Activated CD4-positive, alpha-beta T cell treated with anti-CD3 and anti-CD28 coated beads for 36 hours (primary cell): ENCODE results near the gene AVPI1. TPM values are rescaled to one million over a fixed set of nuclear protein-coding genes. Genes with fewer than 3 reads are reported as not detected.
"Not testable (repeated sequence)": the region's sequence is repeated elsewhere in the genome, so short reads cannot be mapped to it uniquely, and the experiment has no call there.

Experiments
- ATAC-seq: fragments of 200-7000 bp; cut with Tn5 transposase; one replicate; pipeline ENCODE4 v1.10.0; 2021; ENCODE audit warnings: mild to moderate bottlenecking, moderate library complexity
- CTCF ChIA-PET: fragments of 350-600 bp; sonication (Branson Sonifier 250); formaldehyde crosslinking; loops from one replicate; lab custom pipeline; 2021; ENCODE audit warnings: antibody characterized with exemption; lab: Charles Lee
- POLR2A ChIA-PET: fragments of 350-600 bp; sonication (Branson Sonifier 250); formaldehyde crosslinking; loops from one replicate; lab custom pipeline; 2021; ENCODE audit warnings: antibody characterized with exemption, inconsistent platforms; lab: Charles Lee
- DNase-seq: peaks from one replicate; pipeline ENCODE4 v3.0.0-alpha.2; 2020
- H3K27ac Mint-ChIP-seq: one replicate; pipeline ENCODE4 v1.8.0; 2021; ENCODE audit warnings: mixed read lengths
- H3K27me3 Mint-ChIP-seq: one replicate; pipeline ENCODE4 v1.8.0; 2021; ENCODE audit warnings: mixed read lengths
- H3K36me3 Mint-ChIP-seq: one replicate; pipeline ENCODE4 v1.8.0; 2021; ENCODE audit warnings: low read depth, mixed read lengths
- H3K4me1 Mint-ChIP-seq: one replicate; pipeline ENCODE4 v1.8.0; 2021; ENCODE audit warnings: mixed read lengths
- H3K4me3 Mint-ChIP-seq: one replicate; pipeline ENCODE4 v1.8.0; 2021; ENCODE audit warnings: mild to moderate bottlenecking, moderate library complexity, mixed read lengths
- H3K9me3 Mint-ChIP-seq: one replicate; pipeline ENCODE4 v1.8.0; 2021; ENCODE audit warnings: low read depth, mixed read lengths
- intact Hi-C, 2 experiments: fragments of 100-400 bp; cut with DNase I in 1 of 2; cut with micrococcal nuclease in 1 of 2; formaldehyde crosslinking; loops; one replicate each; pipeline versions ENCODE4 v1.14.2 to v1.15.1; 2022 to 2024; cut with DNase I, micrococcal nuclease
- total RNA-seq, 2 experiments: library from RNA; stranded (reverse); gene quantifications; one replicate each; pipeline ENCODE4 v1.2.3, GENCODE V29; 2021

AVPI1 gene
- total RNA-seq, 2 experiments from 2014 or later = 2.1 to 2.2 TPM

DNA sequence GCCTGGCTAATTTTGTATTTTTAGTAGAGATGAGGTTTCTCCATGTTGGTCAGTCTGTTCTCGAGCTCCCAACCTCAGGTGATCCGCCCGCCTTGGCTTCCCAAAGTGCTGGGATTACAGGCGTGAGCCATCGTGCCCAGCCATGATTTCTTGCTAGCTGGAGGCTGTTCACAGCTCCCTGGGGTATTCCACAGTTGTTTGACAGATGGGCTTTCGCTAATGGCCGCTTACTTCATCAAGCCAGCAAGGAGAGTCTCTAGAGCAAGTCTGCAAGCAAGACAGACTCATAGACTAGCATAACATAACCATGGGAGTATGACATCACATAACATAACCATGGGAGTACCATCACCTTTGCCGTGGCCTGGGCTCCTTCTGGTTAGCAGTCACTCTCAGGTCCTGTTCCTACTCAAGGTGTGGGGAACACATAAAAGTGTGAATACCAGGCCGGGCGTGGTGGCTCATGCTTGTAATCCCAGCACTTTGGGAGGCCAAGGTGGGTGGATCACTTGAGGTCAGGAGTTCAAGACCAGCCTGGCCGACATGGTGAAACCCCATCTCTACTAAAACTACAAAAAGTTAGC is 11.1 kb upstream of the AVPI1 start:
- H3K9me3 Mint-ChIP-seq, H3K27me3 Mint-ChIP-seq, POLR2A ChIA-PET, ATAC-seq, DNase-seq, H3K4me1 Mint-ChIP-seq, H3K4me3 Mint-ChIP-seq, intact Hi-C loops, H3K36me3 Mint-ChIP-seq, H3K27ac Mint-ChIP-seq: not testable (repeated sequence)
- CTCF ChIA-PET = interaction anchor here (1.1 to 2.0 kb wide), 4 partner anchors 11 to 50 kb away, joined by 4 to 8 read pairs (median 6); partner anchors contain the start of gene AVPI1

DNA sequence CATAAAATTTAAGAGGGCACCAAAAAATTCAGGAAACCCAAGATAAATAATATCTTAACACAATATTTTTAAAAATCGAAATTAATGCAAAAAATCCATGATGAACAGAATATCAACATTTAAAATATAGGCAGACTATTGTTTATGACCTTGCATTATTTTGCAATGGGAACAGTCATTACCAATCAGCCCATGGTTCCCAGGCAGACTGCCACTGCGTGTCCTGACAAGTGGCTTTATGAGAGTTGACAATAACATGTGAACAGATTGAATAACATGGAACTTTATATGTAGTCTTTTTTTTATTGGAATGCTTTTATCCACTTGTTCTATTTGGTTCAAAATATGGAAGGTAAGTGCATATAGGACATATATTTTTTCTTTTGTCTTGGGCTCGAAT is 3.1 kb upstream of the AVPI1 start:
- POLR2A ChIA-PET = no interaction called here

DNA sequence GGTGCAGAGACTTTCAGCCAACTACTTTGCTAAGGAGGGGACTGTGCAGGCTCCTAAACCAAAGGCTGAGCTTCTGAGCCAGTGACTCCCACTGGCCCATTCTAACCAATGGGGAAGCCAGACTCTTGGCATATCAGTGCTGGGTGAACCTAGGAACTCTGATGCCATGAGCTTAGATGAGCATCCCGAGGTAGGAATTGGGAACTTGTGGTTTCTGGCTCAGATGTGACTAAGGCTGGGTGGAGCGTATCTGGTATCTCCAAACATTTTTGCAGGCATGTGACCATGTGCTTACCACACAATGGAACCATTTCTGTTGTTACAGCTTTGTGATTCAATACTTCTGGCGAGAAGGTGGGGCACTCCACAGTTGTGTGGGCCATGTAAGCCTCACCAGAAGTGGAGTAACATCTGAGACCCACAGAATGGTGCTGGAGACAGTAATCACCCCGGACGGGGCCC is 2.5 kb upstream of the AVPI1 start:
- no peaks in the 10 kb centered on the region for H3K9me3 Mint-ChIP-seq
- intact Hi-C loops = loop anchor here in 1 of 2 experiments (5.0 kb wide), 1 partner anchor 448 kb away; no protein-coding TSS in a partner anchor
- DNase-seq = no peak
- no peaks in the 10 kb centered on the region for H3K36me3 Mint-ChIP-seq
- CTCF ChIA-PET = interaction anchor here (1.0 to 4.4 kb wide), 3 partner anchors 12 to 20 kb away, joined by 4 to 23 read pairs (median 9); no protein-coding TSS in a partner anchor
- no peaks in the 10 kb centered on the region for H3K27me3 Mint-ChIP-seq
- POLR2A ChIA-PET = no interaction called here
- H3K27ac Mint-ChIP-seq = no peak overlapping the region
- H3K4me3 Mint-ChIP-seq = no peak overlapping the region
- peaks cover 17% of the 10 kb centered on the region for H3K4me1 Mint-ChIP-seq
- ATAC-seq = no peak

More for the DNA sequence above, 3.1 kb upstream of the AVPI1 start:
- no peak overlapping the region for H3K27ac Mint-ChIP-seq
- no peaks in the 10 kb centered on the region for H3K9me3 Mint-ChIP-seq
- no peak for DNase-seq
- ATAC-seq = no peak
- H3K36me3 Mint-ChIP-seq = no peaks in the 10 kb centered on the region
- peaks cover 14% of the 10 kb centered on the region for H3K4me1 Mint-ChIP-seq
- H3K27me3 Mint-ChIP-seq = no peaks in the 10 kb centered on the region
- CTCF ChIA-PET = interaction anchor here (4.4 kb wide), 1 partner anchor 12 kb away, joined by 23 read pairs; no protein-coding TSS in a partner anchor
- no peak overlapping the region for H3K4me3 Mint-ChIP-seq
- intact Hi-C loops = no loop called here

DNA sequence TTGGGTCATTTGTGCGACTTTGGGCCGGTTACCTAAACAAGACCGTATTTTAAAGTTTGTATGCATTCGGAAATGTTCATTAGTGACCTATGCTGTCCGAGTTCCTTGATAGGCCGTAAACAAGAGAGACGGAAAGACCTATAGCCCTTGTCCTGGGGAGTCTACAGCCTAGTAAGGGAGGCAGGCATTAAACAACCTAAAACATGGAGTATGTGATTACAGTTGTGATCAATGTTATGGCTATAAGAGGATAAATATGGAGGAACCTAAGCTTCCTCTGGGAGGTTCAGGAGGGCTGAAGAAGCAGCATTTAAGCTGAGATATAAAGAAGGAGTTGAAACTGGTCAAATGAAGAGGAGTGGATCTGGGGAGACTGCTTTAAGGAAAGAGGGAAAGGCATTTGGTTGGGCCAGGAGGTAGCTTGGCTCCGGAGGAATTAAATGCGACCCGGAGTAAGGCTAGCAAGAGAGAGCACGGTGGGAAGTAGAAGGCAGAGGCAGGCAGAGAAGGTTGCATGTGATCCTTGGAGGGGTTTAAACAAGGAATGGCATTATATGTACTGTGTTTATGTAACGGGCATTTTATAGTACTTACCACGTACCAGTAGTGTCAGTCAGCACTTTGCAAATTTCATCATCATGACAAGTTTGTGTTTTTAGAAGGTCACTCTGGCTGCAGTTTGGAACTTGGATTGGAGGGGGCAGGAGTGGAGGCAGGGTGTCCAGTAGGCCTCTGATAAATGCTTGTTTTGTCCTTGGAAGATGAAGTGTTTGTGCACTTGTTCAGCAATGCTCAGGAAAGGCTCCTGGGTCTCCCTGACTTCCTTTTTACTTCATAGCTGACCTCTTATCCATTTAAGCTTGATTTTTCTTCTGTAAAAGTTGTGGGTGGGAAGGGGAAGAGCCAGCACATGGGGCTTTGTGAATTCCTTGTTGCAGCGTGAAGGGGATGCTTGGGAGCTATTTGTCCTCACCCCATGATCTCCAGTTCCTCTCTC is 1.0 kb upstream of the AVPI1 start:
- no peaks in the 10 kb centered on the region for H3K36me3 Mint-ChIP-seq
- ATAC-seq (no peak), DNase-seq (no peak)
- peak overlapping the region; percentile 11 for H3K27ac Mint-ChIP-seq
- H3K9me3 Mint-ChIP-seq = no peaks in the 10 kb centered on the region
- H3K4me3 Mint-ChIP-seq = peak overlapping the region; percentile 76
- H3K4me1 Mint-ChIP-seq = peaks cover 17% of the 10 kb centered on the region
- ChIA-PET POLR2A (interaction anchor here (1.3 to 1.4 kb wide), 2 partner anchors 14 to 49 kb away, joined by 7 to 8 read pairs; partner anchors contain the start of gene ZFYVE27), CTCF (interaction anchor here (0.6 to 4.4 kb wide), 15 partner anchors 9 to 146 kb away, joined by 3 to 28 read pairs (median 7); partner anchors contain the start of gene ZFYVE27)
- H3K27me3 Mint-ChIP-seq = no peaks in the 10 kb centered on the region
- intact Hi-C loops = loop anchor here (1.0 to 5.0 kb wide), 9 partner anchors 26 to 449 kb away; partner anchors contain the start of genes MMS19 (in 2 of the 2), PI4K2A (in 2 of the 2), UBTD1 (in 2 of the 2) and ZFYVE27 (in 2 of the 2)

DNA sequence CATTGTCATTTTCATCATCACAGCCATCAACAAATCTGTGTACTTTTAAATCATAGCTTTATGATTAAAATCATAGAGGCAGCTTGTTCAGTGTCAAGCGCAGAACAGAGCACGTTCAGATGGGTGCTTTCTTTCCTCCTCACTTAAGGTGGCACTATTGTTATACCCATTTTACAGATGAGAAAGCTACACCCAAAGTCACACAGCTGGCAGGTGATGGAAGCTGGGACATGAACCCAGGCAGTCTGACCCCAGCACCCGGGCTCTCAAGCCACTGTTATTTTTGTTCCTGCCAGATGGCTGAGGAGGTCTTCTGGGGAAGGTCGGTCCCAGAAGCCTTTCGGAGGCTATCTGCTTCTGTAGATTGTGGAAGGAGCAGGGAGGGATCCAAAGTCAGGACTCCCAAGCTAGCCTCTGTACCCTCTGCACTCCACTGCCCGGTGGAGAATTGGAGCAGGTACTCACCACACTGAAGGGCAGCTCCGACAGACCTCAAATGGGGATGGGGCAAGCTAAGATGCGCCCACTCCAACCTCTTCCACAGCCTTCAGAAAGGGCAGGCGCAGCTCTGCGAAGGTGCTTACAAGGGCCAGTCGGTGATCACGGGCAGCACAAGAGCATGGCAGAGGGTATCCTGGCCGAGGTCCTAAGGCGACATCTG is 610 bp downstream of the AVPI1 start:
- Mint-ChIP-seq H3K36me3 (no peaks in the 10 kb centered on the region), H3K4me1 (peaks cover 17% of the 10 kb centered on the region), H3K27ac (no peak overlapping the region), H3K4me3 (peak overlapping the region; percentile 76), H3K27me3 (no peaks in the 10 kb centered on the region), H3K9me3 (no peaks in the 10 kb centered on the region)
- DNase-seq = peak; percentile 33
- intact Hi-C loops = loop anchor here (2.0 to 5.0 kb wide), 2 partner anchors 188 to 451 kb away; partner anchors contain the start of genes MMS19 (in 1 of the 2) and UBTD1 (in 1 of the 2)
- POLR2A ChIA-PET = interaction anchor here (0.6 to 1.4 kb wide), 7 partner anchors 15 to 743 kb away, joined by 3 to 8 read pairs (median 4); partner anchors contain the start of genes MARVELD1, UBTD1 and ZFYVE27
- peak; percentile 25 for ATAC-seq
- CTCF ChIA-PET = interaction anchor here (0.6 to 4.4 kb wide), 24 partner anchors 9 to 433 kb away, joined by 3 to 28 read pairs (median 5); partner anchors contain the start of genes MARVELD1 and ZFYVE27

DNA sequence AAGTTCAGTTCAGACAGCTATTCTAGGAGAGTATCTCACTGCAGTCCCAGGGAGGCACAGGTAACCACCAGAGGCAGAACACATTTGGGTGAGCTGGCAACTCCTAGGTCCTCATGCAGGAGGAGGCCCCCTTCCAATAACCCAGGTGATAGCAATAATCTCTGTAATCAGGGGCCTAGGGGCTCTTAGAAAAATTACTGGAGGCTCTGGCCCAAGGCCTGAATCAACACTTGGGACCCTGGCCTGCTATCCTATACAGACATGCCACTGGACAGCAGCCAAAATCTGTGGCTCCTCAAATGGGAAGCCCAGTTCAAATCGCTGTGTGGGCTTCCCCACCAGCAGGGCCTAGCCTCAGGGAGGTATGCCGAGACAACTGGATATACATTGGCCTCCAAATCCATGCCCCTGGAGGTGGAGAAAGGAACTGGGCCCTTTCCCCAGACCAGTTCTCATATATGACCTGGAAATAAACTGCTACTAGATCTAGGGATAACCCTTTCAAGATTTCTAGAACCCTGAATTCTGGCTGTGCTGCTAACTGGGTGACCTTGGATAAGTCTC is 1.6 kb downstream of the AVPI1 start:
- Mint-ChIP-seq H3K9me3 (no peaks in the 10 kb centered on the region), H3K27ac (no peak overlapping the region), H3K36me3 (no peaks in the 10 kb centered on the region), H3K4me1 (peaks cover 17% of the 10 kb centered on the region), H3K4me3 (no peak overlapping the region), H3K27me3 (no peaks in the 10 kb centered on the region)
- intact Hi-C loops = loop anchor here in 1 of 2 experiments (5.0 kb wide), 1 partner anchor 452 kb away; no protein-coding TSS in a partner anchor
- no peak for ATAC-seq
- ChIA-PET POLR2A (interaction anchor here (1.0 kb wide), 1 partner anchor 78 kb away, joined by 5 read pairs; no protein-coding TSS in a partner anchor), CTCF (interaction anchor here (1.0 to 2.6 kb wide), 10 partner anchors 8 to 183 kb away, joined by 4 to 28 read pairs (median 6); partner anchors contain the start of gene ZFYVE27)
- DNase-seq = no peak

DNA sequence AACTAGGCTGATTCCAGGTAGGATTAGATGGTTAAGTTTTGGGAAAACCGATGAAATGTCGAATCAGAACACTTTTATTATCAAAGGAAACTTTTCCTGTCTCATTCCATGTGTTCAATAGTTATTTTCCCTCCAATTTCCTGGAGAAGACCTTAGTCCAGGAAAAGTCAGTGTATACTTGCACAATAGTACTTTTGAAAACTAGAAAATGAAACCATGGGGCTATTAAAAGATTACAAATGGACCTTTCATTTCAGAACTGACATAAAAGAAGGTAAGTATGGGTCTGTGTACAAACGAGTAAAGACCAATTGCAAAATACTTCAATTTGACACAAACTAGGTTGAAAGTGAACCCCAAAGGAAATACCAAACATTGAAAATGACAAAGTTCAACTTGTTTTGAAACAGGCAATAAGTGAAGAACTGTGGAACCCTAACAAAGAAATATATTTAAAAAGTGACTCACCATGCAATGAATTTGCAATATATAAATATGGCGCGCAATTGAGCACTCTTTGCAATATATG is 2.1 kb downstream of the AVPI1 start:
- Mint-ChIP-seq H3K4me3 (no peak overlapping the region), H3K4me1 (peaks cover 17% of the 10 kb centered on the region), H3K27ac (no peak overlapping the region), H3K27me3 (no peaks in the 10 kb centered on the region), H3K36me3 (no peaks in the 10 kb centered on the region), H3K9me3 (no peaks in the 10 kb centered on the region)
- intact Hi-C loops = loop anchor here in 1 of 2 experiments (5.0 kb wide), 1 partner anchor 452 kb away; no protein-coding TSS in a partner anchor
- CTCF ChIA-PET = interaction anchor here (1.3 to 3.2 kb wide), 2 partner anchors 17 to 39 kb away, joined by 4 to 18 read pairs; no protein-coding TSS in a partner anchor
- no peak for ATAC-seq
- POLR2A ChIA-PET = no interaction called here
- no peak for DNase-seq

DNA sequence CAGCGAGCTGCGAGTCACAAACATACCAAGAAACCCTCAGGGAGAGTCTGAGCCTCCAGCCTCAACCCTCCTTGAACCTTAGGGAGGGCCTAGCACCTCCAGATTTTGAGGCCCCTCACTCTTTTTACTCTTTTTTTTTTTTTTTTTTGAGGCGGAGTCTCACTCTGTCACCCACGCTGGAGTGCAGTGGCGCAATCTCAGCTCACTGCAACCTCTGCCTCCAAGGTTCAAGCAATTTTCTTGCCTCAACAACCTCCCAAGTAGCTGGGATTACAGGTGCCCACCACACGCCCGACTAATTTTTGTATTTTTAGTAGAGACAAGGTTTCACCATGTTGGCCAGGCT is 2.7 kb downstream of the AVPI1 start:
- ATAC-seq, H3K4me3 Mint-ChIP-seq, H3K27ac Mint-ChIP-seq, intact Hi-C loops, DNase-seq, H3K27me3 Mint-ChIP-seq, POLR2A ChIA-PET, H3K9me3 Mint-ChIP-seq, H3K36me3 Mint-ChIP-seq: not testable (repeated sequence)
- CTCF ChIA-PET = interaction anchor here (0.6 to 3.2 kb wide), 5 partner anchors 10 to 82 kb away, joined by 3 to 18 read pairs (median 5); no protein-coding TSS in a partner anchor
- peaks cover 17% of the 10 kb centered on the region for H3K4me1 Mint-ChIP-seq

DNA sequence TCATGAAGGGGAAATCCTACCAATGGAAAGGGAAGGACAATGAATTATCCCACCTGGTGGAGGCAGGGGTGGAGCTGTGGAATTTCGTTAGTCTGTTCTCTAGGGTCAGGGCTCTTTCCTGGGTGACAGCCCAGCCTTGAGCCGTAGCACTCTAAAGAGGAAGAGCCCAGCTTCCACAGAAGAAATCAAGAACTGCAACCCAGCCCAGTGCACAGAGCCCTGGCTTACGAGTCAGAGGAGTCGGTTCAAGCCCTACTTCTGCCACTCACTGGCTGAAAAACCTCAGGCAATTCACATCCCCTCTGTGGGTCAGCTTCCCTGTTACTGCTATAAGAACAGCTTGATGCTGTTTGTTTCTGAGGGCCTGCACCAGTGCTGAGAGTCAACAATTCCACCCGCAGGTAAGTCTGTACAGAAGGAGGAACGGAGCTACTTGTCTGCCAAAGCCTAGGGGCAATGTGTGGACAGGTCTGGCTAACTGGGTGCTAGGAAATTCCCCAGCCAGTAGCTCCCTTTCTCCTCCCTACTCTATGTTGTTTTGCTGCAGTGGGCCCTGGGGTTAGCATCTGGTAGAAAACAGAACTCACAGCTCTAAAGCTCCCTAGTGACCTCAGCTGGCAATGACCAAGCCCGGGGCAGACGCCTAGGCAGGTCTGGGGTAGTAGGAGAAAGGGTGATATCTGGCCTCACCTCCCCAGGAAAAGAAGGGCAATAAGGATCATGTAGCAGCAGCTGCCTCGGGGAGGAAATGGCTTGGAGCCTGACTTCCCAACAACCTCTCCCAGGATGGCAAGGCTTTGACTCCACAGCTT is 3.3 kb downstream of the AVPI1 start:
- POLR2A ChIA-PET = no interaction called here
- Mint-ChIP-seq H3K27me3 (no peaks in the 10 kb centered on the region), H3K27ac (no peak overlapping the region)

More for the DNA sequence above, 3.3 kb downstream of the AVPI1 start:
- intact Hi-C loops = no loop called here
- no peaks in the 10 kb centered on the region for H3K36me3 Mint-ChIP-seq
- no peak for ATAC-seq
- no peak for DNase-seq
- no peaks in the 10 kb centered on the region for H3K9me3 Mint-ChIP-seq
- CTCF ChIA-PET = interaction anchor here (0.6 to 3.2 kb wide), 9 partner anchors 9 to 296 kb away, joined by 3 to 18 read pairs (median 3); no protein-coding TSS in a partner anchor
- peaks cover 17% of the 10 kb centered on the region for H3K4me1 Mint-ChIP-seq
- no peak overlapping the region for H3K4me3 Mint-ChIP-seq
